GM18520 (cell line): ENCODE data around the gene EMC8.
"Not testable (repeated sequence)": the region's sequence is repeated elsewhere in the genome, so short reads cannot be mapped to it uniquely, and the experiment has no call there.

ENCODE experiments used
- ATAC-seq: cut with Tn5 transposase; IDR thresholded peaks from one replicate; pipeline ENCODE4 v1.9.1; 2021; ENCODE audit not compliant: unreplicated experiment

EMC8 gene

DNA sequence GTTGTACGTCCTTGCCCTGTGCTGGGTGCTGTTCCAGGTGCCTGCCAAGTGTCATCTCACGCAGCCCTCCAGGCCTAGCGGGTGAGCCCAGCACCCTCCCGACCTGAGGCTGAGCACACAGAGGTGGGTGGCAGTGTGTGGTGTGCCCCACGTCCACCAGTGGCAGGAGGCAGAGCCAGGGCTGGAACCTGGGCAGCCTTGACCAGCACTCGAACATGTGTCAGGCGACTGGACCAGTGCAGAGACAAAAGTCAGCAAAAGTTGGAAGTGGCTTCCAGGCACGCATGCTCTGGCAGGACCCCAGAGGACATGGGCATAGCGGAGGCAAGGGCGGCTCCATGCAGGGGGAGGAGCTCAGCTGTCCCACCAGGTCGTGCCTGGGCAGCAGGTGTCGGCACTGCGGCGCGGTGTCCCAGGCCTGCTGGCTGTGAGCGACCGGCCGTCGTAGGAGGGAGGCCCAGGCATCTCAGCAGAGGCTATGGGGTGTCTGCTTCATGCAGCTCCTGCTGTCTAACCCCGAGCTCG is 35.9 kb upstream of the EMC8 start:
- no peak for ATAC-seq

- ATAC-seq = no peak
These were observed 35.4 kb upstream of the EMC8 start for GRCh38 chr16:85834741-85835140.

GRCh38 chr16:85833219-85833920 is 34.0 kb upstream of the EMC8 start:
- no peak for ATAC-seq

DNA sequence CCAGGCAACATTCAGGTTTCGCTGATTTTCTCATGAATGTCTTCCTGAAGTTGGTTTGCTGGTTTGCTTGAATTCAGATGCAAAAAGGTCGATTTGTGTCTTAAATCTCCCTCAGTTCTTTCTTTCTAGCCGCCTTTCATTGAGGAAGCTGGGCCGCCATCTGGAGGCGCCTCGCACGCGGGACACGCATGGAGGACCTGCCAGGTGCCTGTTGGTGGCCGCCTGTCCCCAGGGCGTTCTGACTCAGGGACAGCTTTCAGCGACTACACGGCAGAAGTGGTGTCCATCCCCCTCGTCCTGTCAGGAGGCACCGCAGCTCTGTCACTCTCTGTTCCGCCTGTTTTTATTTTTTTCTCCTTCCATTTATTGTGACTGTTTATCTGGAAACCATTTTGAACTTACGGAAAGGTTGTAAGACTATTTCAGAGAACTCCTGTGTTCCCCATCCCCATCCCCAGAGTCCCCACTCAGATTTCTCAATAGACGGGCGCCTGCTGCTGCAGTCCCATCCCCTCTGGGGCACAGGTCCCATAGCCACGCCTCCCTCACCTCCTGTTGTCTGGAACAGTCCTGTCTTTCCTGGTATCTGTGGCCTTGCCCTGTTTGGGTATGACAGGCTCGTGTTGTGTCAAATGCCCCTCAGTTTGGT is 33.4 kb upstream of the EMC8 start:
- ATAC-seq = no peak

DNA sequence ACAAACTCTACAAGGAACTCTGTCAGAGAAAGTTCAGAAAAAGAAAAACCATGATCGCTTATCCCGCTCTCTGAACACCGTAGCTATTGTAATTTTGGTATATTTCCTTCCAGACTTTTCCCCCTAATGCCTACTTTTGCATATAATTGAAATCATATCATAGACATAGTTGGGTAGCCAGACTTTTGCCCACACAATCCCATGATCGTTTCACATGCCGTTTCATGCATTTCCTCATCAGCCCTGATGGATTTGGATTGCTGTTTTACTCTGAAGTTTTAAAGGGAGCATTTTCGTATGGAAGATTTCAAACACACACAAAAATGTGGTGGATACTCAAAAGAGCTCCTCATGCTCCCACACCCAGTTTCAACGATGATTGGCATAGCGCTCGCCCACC is 31.5 kb upstream of the EMC8 start:
- no peak for ATAC-seq

DNA sequence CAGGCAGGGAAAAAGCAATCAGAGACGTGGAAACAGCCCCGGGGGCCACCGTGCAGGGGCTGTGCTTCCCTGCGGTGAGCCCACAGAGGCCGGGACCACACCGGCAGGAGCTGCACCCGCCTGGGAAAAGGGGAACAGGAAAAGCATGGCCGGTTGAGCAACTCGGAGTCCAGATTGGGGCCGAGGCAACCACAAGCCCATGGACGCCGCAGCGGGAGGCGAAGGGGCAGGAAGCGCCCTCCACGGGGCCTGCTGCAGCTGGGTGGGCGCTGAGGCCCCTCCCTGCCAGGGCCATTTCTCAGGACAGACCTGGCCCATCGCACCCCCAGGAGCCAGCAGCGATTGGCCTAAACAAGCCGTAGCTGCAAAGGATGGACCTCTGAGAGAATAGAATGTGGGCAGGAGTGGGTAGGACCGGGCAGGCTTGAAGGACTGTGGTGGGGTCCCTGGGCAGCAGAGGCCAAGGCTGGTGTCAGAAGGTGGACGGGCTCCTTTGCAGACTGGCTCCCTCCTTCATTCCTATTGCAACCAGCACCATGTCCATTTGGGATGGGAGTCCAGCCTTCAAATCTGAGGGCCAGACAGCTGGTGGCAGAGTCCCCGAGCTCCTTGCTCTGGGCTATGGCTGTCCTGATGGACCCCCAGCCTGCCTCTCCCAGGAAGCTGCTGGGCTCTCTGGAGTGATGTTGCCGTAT is 30.6 kb upstream of the EMC8 start:
- ATAC-seq = no peak

- ATAC-seq = no peak
These were observed 29.9 kb upstream of the EMC8 start for GRCh38 chr16:85829171-85829719.

GRCh38 chr16:85828166-85828565 is 28.8 kb upstream of the EMC8 start:
- no peak for ATAC-seq

DNA sequence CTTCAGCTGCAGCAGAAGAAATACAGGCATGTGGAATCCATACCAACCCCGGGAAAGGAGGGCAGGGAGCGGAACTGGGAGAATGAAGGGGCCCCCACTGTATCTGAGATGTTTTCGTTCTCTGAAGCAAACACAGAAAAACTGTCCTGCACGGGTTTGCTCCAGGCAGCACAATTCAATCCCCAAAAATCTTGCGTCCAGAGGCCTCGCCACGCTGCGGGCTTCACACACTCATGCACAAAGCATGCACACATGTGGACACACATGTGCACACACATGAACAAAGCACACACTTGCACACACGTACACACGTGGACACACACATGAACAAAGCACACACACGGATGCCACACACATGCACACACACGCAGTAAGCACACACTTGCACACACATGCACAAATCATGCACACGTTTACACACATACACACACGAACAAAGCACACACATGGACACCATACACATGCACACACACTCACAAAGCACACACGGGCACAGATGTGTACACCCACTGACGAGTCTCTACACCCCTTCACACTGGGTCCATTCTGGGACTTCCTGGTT is 27.4 kb upstream of the EMC8 start:
- no peak for ATAC-seq

DNA sequence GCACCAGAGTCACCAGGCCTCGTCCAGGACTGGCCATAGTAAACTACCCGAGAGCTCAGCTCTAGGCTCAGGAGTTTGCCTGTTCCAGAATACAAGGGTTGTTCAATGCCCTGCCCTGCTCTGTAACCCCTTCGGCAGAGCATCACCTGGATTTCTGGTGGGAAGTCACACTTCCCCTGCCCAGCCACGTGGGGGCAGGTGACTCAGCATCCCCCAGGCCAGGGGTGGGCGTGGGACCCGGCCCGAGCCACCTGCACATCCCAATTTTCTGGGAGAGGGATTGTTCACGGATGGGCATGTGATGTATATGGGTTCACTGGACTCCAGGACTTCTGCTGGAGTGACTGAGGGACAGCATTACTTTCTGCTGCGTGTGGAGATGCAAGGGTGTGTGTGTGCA is 26.0 kb upstream of the EMC8 start:
- no peak for ATAC-seq

DNA sequence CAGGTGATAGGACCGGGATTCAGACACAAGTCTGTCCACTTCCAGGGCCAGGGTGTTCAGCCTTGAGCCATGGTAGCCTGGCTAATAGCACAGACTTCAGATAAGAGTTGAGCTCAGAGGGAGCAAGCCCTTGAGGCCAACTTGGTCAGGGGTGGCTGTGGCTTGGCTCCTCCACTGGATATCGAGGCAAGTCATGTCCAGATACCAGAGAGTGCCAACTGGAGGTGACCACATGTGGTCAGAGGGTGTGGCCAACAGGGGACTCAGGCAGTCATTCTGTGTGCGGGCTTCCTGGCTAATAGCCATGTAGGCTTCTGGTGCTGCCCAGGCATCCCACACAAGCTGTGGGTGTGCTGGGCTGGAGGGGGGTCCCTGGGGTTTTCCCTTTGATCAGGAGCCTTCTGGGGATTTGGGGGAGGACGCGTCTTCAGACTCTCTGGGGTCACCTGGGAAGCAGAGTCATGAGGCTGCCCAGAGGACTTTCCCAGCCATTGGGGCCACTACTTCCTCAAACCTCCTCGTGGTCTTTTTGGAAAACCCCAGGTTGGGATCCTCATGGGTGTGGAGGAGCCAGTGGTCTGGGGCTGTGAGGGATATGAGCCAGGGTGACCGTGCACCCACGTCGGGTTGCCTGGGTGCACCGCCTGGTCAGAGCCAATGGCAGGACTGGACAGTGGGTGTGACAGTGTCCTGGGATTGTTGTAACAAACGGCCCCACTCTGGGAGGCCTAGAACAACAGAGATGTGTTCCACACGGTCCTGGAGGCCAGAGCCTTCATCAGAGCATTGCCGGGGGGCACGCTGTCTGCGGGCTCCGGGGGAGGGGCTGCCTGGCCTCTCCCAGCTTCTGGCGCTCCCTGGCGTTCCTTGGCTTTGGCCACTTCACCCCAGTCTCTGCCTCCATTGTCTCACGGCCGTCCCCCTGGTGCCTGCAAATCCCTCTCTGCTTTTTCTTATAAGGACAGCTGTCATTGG is 25.1 kb upstream of the EMC8 start:
- ATAC-seq = no peak

- no peak for ATAC-seq
These were observed 24.1 kb upstream of the EMC8 start for GRCh38 chr16:85823328-85823920.

GRCh38 chr16:85822145-85822544 is 22.8 kb upstream of the EMC8 start:
- ATAC-seq = no peak

DNA sequence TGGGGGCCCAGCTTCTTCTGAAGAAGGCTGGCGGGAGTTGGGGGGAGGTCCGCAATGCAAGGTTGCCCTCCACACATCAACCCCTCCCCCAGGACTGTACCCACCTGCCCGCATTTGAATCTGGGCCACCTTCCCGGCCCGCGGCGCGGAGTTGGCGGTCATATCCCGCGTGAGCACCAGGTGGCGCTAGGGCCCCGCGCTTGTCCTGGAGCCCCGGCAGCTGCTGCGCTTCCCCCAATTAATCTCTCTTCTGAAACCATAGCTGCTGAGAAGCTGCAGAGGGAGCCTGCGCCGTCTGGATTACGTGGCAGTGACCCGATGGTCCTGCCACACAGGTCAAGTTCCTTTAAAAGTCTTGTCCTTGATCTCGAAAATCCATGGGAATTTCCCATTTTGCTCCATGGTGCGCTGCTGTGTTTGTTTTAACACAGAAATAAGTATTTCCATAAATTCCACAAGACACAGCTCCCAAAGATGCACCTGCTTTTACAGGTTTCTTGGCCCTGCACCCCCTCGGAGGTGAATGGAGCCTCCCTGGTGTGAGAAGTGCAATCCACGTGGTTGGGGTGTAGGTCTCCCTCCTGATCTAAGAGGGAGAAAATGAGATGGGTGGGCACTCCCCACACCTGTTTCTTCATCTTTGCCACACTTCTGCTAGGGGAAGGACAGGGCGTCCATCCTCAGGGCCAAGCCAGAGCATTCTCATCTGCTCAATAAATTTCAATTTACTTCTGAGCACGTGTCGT is 22.2 kb upstream of the EMC8 start:
- ATAC-seq = peak; percentile 61

DNA sequence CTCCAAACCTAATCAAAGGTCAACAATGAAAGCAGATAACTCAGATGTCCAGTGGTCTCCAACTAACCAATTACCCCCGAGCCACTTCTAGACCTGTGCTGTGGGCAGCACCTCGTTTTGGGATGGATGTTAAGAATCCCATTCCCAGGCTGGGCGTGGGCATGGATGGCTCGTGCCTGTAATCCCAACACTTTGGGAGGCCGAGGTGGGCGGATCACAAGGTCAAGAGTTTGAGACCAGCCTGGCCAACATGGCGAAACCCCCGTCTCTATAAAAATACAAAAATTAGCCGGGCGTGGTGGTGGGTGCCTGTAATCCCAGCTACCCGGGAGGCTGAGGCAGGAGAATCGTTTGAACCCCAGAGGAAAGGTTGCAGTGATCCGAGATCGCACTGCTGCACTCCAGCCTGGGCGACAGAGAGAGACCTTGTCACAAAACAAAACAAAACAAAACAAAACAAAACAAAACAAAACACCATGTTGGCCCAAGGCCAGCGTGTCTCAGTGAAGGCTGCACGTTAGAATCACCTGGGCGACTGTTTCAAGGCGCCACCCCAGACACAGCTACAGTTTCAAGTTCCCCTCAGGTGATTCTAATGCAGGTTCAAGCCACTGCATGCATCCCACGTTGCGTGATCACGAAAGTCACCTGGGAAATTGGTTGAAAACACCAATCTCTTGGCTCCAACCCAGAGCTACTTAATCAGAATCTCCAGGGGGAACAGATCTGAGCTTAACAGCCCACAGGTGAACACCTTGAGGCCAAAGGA is 21.4 kb upstream of the EMC8 start:
- ATAC-seq = no peak

- no peak for ATAC-seq
These were observed 20.4 kb upstream of the EMC8 start for GRCh38 chr16:85819771-85820170.

DNA sequence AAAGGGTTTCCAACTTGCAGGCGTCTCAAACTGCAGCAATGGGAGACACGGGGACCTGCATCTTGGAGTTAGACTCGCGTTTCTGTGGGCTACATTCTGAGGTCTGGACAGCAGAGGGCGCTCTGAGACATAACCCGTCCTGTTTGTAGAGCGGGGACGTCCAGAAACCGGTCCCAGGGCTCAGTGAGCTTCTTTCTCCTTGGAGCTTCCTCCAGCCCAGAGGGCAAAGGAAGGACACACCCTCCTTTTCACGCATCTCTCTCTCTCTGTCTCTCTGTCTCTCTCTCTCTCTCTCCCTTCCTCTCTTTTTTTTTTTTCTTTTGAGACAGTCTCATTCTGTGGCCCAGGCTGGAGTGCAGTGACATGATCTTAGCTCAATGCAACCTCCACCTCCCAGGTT is 19.9 kb upstream of the EMC8 start:
- ATAC-seq = no peak

DNA sequence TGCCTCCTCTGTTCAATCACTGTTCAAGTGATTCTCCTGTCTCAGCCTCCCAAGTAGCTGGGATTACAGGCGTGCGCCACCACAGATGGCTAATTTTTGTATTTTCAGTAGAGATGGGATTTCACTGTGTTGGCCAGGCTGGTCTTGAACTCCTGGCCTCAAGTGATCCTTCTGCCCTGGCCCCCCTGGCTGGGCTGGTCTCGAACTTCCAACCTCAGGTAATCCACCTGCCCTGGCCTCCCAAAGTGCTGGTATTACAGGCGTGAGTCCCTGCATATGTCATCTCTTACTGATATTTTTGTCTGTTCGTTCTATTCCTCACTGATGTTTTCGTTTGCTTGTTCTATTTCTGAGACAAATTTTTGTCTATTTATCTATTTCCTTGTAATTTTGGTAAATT is 17.9 kb upstream of the EMC8 start:
- not testable (repeated sequence) for ATAC-seq
